H9 (cell line): Measurements from ENCODE around the gene SIX1. TPM values are rescaled to one million over a fixed set of nuclear protein-coding genes. Genes with fewer than 3 reads are reported as not detected.
A peak's percentile ranks its signal among the peaks of the same experiment; 100 is the strongest.

Experiments
- DNase-seq: peaks from one replicate; pipeline ENCODE4 v3.0.0-alpha.2; 2017
- H2AFZ ChIP-seq: one replicate; pipeline ENCODE4 v1.6.1; 2013; ENCODE audit warnings: mild to moderate bottlenecking, low read length, control low read depth, moderate library complexity
- H2AK5ac ChIP-seq: 2 replicates; pipeline ENCODE4 v1.6.1; 2013; ENCODE audit warnings: low read length, control low read depth, mixed read lengths; ENCODE audit not compliant: insufficient read length
- H2BK120ac ChIP-seq: one replicate; pipeline ENCODE4 v1.6.1; 2013; ENCODE audit warnings: low read depth, mild to moderate bottlenecking, low read length, control low read depth, inconsistent platforms; ENCODE audit not compliant: poor library complexity, severe bottlenecking
- H2BK12ac ChIP-seq: 2 replicates; pipeline ENCODE4 v1.6.1; 2013; ENCODE audit warnings: low read length, control low read depth, mixed read lengths, low read depth; ENCODE audit not compliant: insufficient read length
- H2BK15ac ChIP-seq: 2 replicates; pipeline ENCODE4 v1.6.1; 2013; ENCODE audit warnings: low read depth, low read length, control low read depth
- H2BK20ac ChIP-seq: one replicate; pipeline ENCODE4 v1.6.1; 2013; ENCODE audit warnings: low read depth, mild to moderate bottlenecking, low read length, control low read depth, inconsistent platforms; ENCODE audit not compliant: poor library complexity, severe bottlenecking
- H2BK5ac ChIP-seq: 2 replicates; pipeline ENCODE4 v1.6.1; 2013; ENCODE audit warnings: low read length, control low read depth, mixed read lengths; ENCODE audit not compliant: insufficient read length
- H3K14ac ChIP-seq: 2 replicates; pipeline ENCODE4 v1.6.1; 2013; ENCODE audit warnings: low read length, control low read depth; ENCODE audit not compliant: insufficient read depth
- H3K18ac ChIP-seq: 2 replicates; pipeline ENCODE4 v1.6.1; 2013; ENCODE audit warnings: low read depth, mild to moderate bottlenecking, mixed read lengths, low read length, control low read depth; ENCODE audit not compliant: insufficient read length
- H3K23ac ChIP-seq: 2 replicates; pipeline ENCODE4 v1.6.1; 2013; ENCODE audit warnings: low read length, control low read depth, mixed read lengths, low read depth; ENCODE audit not compliant: insufficient read length
- H3K23me2 ChIP-seq: 2 replicates; pipeline ENCODE4 v1.6.1; 2013; ENCODE audit warnings: low read depth, mild to moderate bottlenecking, mixed read lengths, low read length, control low read depth; ENCODE audit not compliant: insufficient read length, poor library complexity, severe bottlenecking
- H3K27ac ChIP-seq: 2 replicates; pipeline ENCODE4 v1.5.1; 2013; ENCODE audit warnings: low read length, control low read depth, mixed read lengths, low read depth; ENCODE audit not compliant: insufficient read length
- H3K27me3 ChIP-seq: 2 replicates; pipeline ENCODE4 v1.6.1; 2013; ENCODE audit warnings: low read length, control low read depth, inconsistent platforms; ENCODE audit not compliant: insufficient read depth
- H3K4ac ChIP-seq: 2 replicates; pipeline ENCODE4 v1.6.1; 2013; ENCODE audit warnings: low read depth, mild to moderate bottlenecking, control low read depth, inconsistent platforms, low read length, moderate library complexity
- H3K4me1 ChIP-seq: 2 replicates; pipeline ENCODE4 v1.6.1; 2013; ENCODE audit warnings: low read length, control low read depth, inconsistent platforms; ENCODE audit not compliant: insufficient read depth
- H3K4me2 ChIP-seq: 2 replicates; pipeline ENCODE4 v1.6.1; 2013; ENCODE audit warnings: low read length, control low read depth, mixed read lengths; ENCODE audit not compliant: insufficient read length, insufficient read depth
- H3K56ac ChIP-seq: 2 replicates; pipeline ENCODE4 v1.6.1; 2013; ENCODE audit warnings: low read depth, mild to moderate bottlenecking, mixed read lengths, low read length, control low read depth; ENCODE audit not compliant: insufficient read length
- H3K79me1 ChIP-seq: 2 replicates; pipeline ENCODE4 v1.6.1; 2013; ENCODE audit warnings: low read depth, mild to moderate bottlenecking, moderate library complexity, low read length, control low read depth, inconsistent platforms; ENCODE audit not compliant: insufficient read depth, poor library complexity, severe bottlenecking
- H3K79me2 ChIP-seq: 2 replicates; pipeline ENCODE4 v1.6.1; 2013; ENCODE audit warnings: low read length, control low read depth, inconsistent platforms; ENCODE audit not compliant: insufficient read depth
- H3K9ac ChIP-seq: 2 replicates; pipeline ENCODE4 v1.6.1; 2013; ENCODE audit warnings: low read length, control low read depth, mixed read lengths; ENCODE audit not compliant: insufficient read length; ENCODE audit errors: extremely low read depth
- H3K9me3 ChIP-seq: one replicate; pipeline ENCODE4 v1.6.1; 2013; ENCODE audit warnings: low read depth, low read length, inconsistent platforms; ENCODE audit not compliant: control insufficient read depth
- H3T11ph ChIP-seq: one replicate; pipeline ENCODE4 v1.6.1; 2013; ENCODE audit warnings: mild to moderate bottlenecking, low read length, control low read depth, inconsistent platforms
- H4K20me1 ChIP-seq: one replicate; pipeline ENCODE4 v1.6.1; 2013; ENCODE audit not compliant: control insufficient read depth, insufficient read length, insufficient read depth
- H4K5ac ChIP-seq: 2 replicates; pipeline ENCODE4 v1.6.1; 2013; ENCODE audit warnings: low read depth, mild to moderate bottlenecking, mixed read lengths, low read length, control low read depth; ENCODE audit not compliant: insufficient read length
- H4K8ac ChIP-seq: replicated peaks from 2 replicates; pipeline ENCODE4 v1.6.1; 2013; ENCODE audit warnings: low read length, control low read depth, mixed read lengths, low read depth; ENCODE audit not compliant: insufficient read length
- H4K91ac ChIP-seq: 2 replicates; pipeline ENCODE4 v1.6.1; 2013; ENCODE audit warnings: low read depth, mild to moderate bottlenecking, moderate library complexity, mixed read lengths, low read length, control low read depth; ENCODE audit not compliant: insufficient read length
- H3K27ac Mint-ChIP-seq, 3 experiments: 2 replicates in 2 of 3; 3 replicates in 1 of 3; pipeline ENCODE4 v1.8.0; 2020 to 2021; ENCODE audit warnings: mixed read lengths in 3 of 3, mild to moderate bottlenecking in 1 of 3, moderate library complexity in 1 of 3
- H3K27me3 Mint-ChIP-seq: 2 replicates; pipeline ENCODE4 v1.8.0; 2021; ENCODE audit warnings: low read depth, mild to moderate bottlenecking, moderate library complexity, mixed read lengths
- H3K36me3 Mint-ChIP-seq, 3 experiments: 2 replicates in 2 of 3; 3 replicates in 1 of 3; pipeline ENCODE4 v1.8.0; 2020 to 2021; ENCODE audit warnings: low read depth in 3 of 3, mixed read lengths in 3 of 3; ENCODE audit not compliant: insufficient read depth in 1 of 3
- H3K4me1 Mint-ChIP-seq, 2 experiments: 2 replicates each; pipeline ENCODE4 v1.8.0; 2020; ENCODE audit warnings: mixed read lengths in 2 of 2
- H3K4me3 Mint-ChIP-seq, 2 experiments: 2 replicates in 1 of 2; 3 replicates in 1 of 2; pipeline ENCODE4 v1.8.0; 2020 to 2021; ENCODE audit warnings: mild to moderate bottlenecking in 2 of 2, mixed read lengths in 2 of 2, moderate library complexity in 1 of 2
- H3K9me3 Mint-ChIP-seq, 2 experiments: 2 replicates in 1 of 2; 3 replicates in 1 of 2; pipeline ENCODE4 v1.8.0; 2020; ENCODE audit warnings: mild to moderate bottlenecking in 2 of 2, mixed read lengths in 2 of 2, moderate library complexity in 1 of 2
- WGBS: extraction: QIAGEN DNeasy Blood & Tissue Kit; methylation state at CpG from one replicate; pipeline ENCODE4 v1.1.7; 2013; ENCODE audit warnings: missing lambda C conversion rate, low lambda C conversion rate, mixed read lengths; ENCODE audit not compliant: insufficient read length; ENCODE audit errors: extremely low coverage; 5-methylcytosine and 5-hydroxymethylcytosine counted together
- total RNA-seq: library from RNA; stranded (reverse); gene quantifications from 2 replicates; pipeline ENCODE4 v1.2.1, GENCODE V29; 2021
- TF ChIP-seq, protein P1 (sequence below): fragments of 200-600 bp; sonication (generic); conservative IDR thresholded peaks from 3 replicates; pipeline ENCODE4 v1.8.0; 2021; ENCODE audit warnings: antibody characterized with exemption, mild to moderate bottlenecking

SIX1 gene
- total RNA-seq, 1 experiment from 2014 or later = 0.17 TPM

DNA sequence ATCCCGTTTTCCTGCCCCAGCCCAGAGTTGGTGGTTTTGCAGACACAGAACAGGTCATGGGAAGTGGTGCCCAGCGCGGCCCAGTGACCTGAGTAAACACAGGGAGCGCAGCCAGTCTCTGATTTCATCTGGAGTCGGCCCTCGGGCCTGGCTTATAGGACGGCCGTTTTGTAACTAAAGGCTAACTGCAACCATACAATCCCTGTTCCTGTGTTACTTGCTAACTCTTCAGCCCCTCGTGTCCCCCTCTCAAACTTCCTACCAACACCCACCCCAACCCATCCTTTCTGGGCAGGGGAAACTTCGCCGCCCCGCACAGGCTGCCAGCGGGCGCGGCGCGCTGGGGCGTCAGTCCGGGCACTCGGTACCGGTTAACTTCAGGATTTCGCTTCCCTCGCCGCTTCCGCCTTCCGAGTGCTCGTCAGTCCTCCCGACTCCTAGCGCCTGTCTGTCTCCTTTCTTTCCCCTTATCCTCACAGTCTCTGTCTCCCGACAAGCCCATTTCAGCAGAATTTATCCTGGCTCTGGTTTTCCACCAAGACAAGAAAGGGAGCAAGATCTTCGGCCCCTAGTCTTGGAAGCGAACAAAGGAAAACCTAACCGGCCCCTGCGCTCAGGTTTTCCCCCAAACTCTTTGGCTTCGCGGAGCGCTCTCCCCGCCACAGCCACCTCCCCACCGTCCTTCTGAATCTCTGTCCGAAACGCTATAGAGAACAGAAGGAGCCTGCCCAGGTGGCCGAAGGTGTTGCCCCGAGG, 2.0 kb downstream of the SIX1 start:
- no peak overlapping the region for H3K27ac ChIP-seq
- TF ChIP-seq, protein P1, sequence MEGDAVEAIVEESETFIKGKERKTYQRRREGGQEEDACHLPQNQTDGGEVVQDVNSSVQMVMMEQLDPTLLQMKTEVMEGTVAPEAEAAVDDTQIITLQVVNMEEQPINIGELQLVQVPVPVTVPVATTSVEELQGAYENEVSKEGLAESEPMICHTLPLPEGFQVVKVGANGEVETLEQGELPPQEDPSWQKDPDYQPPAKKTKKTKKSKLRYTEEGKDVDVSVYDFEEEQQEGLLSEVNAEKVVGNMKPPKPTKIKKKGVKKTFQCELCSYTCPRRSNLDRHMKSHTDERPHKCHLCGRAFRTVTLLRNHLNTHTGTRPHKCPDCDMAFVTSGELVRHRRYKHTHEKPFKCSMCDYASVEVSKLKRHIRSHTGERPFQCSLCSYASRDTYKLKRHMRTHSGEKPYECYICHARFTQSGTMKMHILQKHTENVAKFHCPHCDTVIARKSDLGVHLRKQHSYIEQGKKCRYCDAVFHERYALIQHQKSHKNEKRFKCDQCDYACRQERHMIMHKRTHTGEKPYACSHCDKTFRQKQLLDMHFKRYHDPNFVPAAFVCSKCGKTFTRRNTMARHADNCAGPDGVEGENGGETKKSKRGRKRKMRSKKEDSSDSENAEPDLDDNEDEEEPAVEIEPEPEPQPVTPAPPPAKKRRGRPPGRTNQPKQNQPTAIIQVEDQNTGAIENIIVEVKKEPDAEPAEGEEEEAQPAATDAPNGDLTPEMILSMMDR = no peak
- WGBS = no CpG with 5 or more reads among the region's 43 CpGs

More for the DNA sequence above, 2.0 kb downstream of the SIX1 start:
- no peak overlapping the region for H3K14ac ChIP-seq
- H2AFZ ChIP-seq = no peak overlapping the region
- H2BK20ac ChIP-seq = no peak overlapping the region
- no peaks in the 10 kb centered on the region for H3K9me3 ChIP-seq
- no peak overlapping the region for H2AK5ac ChIP-seq
- H3K27me3 Mint-ChIP-seq = peaks cover 100% of the 10 kb centered on the region
- peaks cover 75% of the 10 kb centered on the region for H3K27me3 ChIP-seq
- no peak overlapping the region for H2BK15ac ChIP-seq
- H3K4ac ChIP-seq = no peak overlapping the region
- H4K5ac ChIP-seq = no peak overlapping the region
- no peak overlapping the region for H2BK5ac ChIP-seq
- peaks cover 2% of the 10 kb centered on the region for H4K20me1 ChIP-seq
- H3K9ac ChIP-seq = no peak overlapping the region
- no peaks in the 10 kb centered on the region for H3K4me1 ChIP-seq
- H3K36me3 Mint-ChIP-seq = no peaks in the 10 kb centered on the region; a peak in 1 of 7 replicates
- H3K79me1 ChIP-seq = no peaks in the 10 kb centered on the region
- no peak overlapping the region for H3T11ph ChIP-seq
- no peaks in the 10 kb centered on the region for H3K79me2 ChIP-seq
- H4K8ac ChIP-seq = no peak overlapping the region
- no peak overlapping the region for H2BK12ac ChIP-seq
- H4K91ac ChIP-seq = no peak overlapping the region
- H3K4me2 ChIP-seq = peak overlapping the region; percentile 13
- no peak overlapping the region for H3K56ac ChIP-seq
- peaks cover 38 to 75% of the 10 kb centered on the region in 2 experiments for H3K4me1 Mint-ChIP-seq
- peak; percentile 66 for DNase-seq
- H3K23ac ChIP-seq = no peak overlapping the region
- no peak overlapping the region for H2BK120ac ChIP-seq
- H3K4me3 Mint-ChIP-seq = peak overlapping the region; percentile 45 to 78
- no peak overlapping the region for H3K27ac Mint-ChIP-seq
- peaks cover 0 to 7% of the 10 kb centered on the region in 2 experiments; a peak in 4 of 5 replicates for H3K9me3 Mint-ChIP-seq
- H3K23me2 ChIP-seq = peaks cover 13% of the 10 kb centered on the region
- H3K18ac ChIP-seq = no peak overlapping the region
